Endothelial cell of umbilical vein (primary cell): ENCODE data around the gene CACNB1. TPM values are rescaled to one million over a fixed set of nuclear protein-coding genes. Genes with fewer than 3 reads are reported as not detected.

Source experiments
- BruUV-seq: library from RNA; stranded (reverse); fragments of 400-500 nt; replicated peaks from 2 replicates; lab custom pipeline; 2021; lab: Mats Ljungman, UMichigan
- CTCF ChIA-PET: fragments of 300-600, 350-600 bp; sonication (Branson Sonifier 250); formaldehyde crosslinking; loops from one replicate; lab custom pipeline; 2021; ENCODE audit warnings: antibody characterized with exemption, inconsistent platforms; lab: Charles Lee
- POLR2A ChIA-PET: fragments of 300-600, 350-600 bp; sonication (Branson Sonifier 250); formaldehyde crosslinking; loops from one replicate; lab custom pipeline; 2021; ENCODE audit warnings: antibody characterized with exemption, inconsistent platforms; lab: Charles Lee
- DNase-seq: peaks from one replicate; pipeline ENCODE4 v3.0.0-alpha.2; 2011; ENCODE audit warnings: low read depth, low spot score
- FAIRE-seq: peaks from 2 replicates; lab custom pipeline; 2011; peaks lifted over from hg19 to GRCh38; lab: Jason Lieb, UNC
- H2AFZ ChIP-seq: 2 replicates; pipeline ENCODE4 v1.6.0; 2012; ENCODE audit warnings: low read depth, low read length, control low read depth, inconsistent platforms
- H3K27ac ChIP-seq: 2 replicates; pipeline ENCODE4 v1.5.1; 2011; ENCODE audit warnings: low read depth, mild to moderate bottlenecking, control low read depth, low read length, moderate library complexity; ENCODE audit not compliant: insufficient read depth
- H3K27me3 ChIP-seq, 2 experiments: 2 replicates each; pipeline versions ENCODE4 v1.6.0 to v1.6.1; 2011; ENCODE audit warnings: low read length in 2 of 2, mixed read lengths in 1 of 2; ENCODE audit not compliant: control insufficient read depth in 2 of 2, insufficient read depth in 2 of 2
- H3K36me3 ChIP-seq, 2 experiments: 2 replicates in 1 of 2; 3 replicates in 1 of 2; pipeline ENCODE4 v1.5.1; 2011; ENCODE audit warnings: low read length in 2 of 2, mild to moderate bottlenecking in 1 of 2, moderate library complexity in 1 of 2; ENCODE audit not compliant: control insufficient read depth in 2 of 2, insufficient read depth in 2 of 2; ENCODE audit errors: extremely low read depth in 1 of 2
- H3K4me1 ChIP-seq: 3 replicates; pipeline ENCODE4 v1.5.1; 2011; ENCODE audit warnings: mild to moderate bottlenecking, low read length; ENCODE audit not compliant: control insufficient read depth, insufficient read depth; ENCODE audit errors: extremely low read depth
- H3K4me2 ChIP-seq: 2 replicates; pipeline ENCODE4 v1.6.1; 2011; ENCODE audit warnings: low read length, control low read depth, mixed read lengths; ENCODE audit not compliant: insufficient read depth
- H3K4me3 ChIP-seq, 3 experiments: fragments of 200-600 bp in 1 of 3; sonication (generic), shearing (Covaris generic) in 1 of 3; replicated peaks in 1 of 3; 2 replicates each; pipeline ENCODE4 v1.5.1; 2011 to 2016; ENCODE audit warnings: control low read depth in 3 of 3, low read length in 3 of 3, mild to moderate bottlenecking in 2 of 3, inconsistent platforms in 1 of 3, low read depth in 1 of 3, moderate library complexity in 1 of 3; ENCODE audit not compliant: insufficient read depth in 1 of 3
- H3K79me2 ChIP-seq: 2 replicates; pipeline ENCODE4 v1.6.0; 2012; ENCODE audit warnings: low read length, inconsistent platforms; ENCODE audit not compliant: control insufficient read depth, insufficient read depth
- H3K9ac ChIP-seq: replicated peaks from 2 replicates; pipeline ENCODE3; 2011; ENCODE audit warnings: low read length, control low read depth; ENCODE audit not compliant: insufficient read depth; ENCODE audit errors: extremely low read depth
- H3K9me1 ChIP-seq: replicated peaks from 3 replicates; pipeline ENCODE4 v1.6.0; 2011; ENCODE audit warnings: mild to moderate bottlenecking, low read length; ENCODE audit not compliant: control insufficient read depth, insufficient read depth; ENCODE audit errors: extremely low read depth
- H3K9me3 ChIP-seq: replicated peaks from 2 replicates; pipeline ENCODE4 v1.5.1; 2012; ENCODE audit warnings: low read length, inconsistent platforms; ENCODE audit not compliant: control insufficient read depth, insufficient read depth
- H4K20me1 ChIP-seq: replicated peaks from 2 replicates; pipeline ENCODE3; 2011; ENCODE audit warnings: mild to moderate bottlenecking, low read length; ENCODE audit not compliant: control insufficient read depth, insufficient read depth; ENCODE audit errors: extremely low read depth
- JUN ChIP-seq: IDR thresholded peaks from 2 replicates; pipeline ENCODE4 v1.6.1; 2011; ENCODE audit warnings: borderline replicate concordance, low read depth; ENCODE audit not compliant: insufficient read length, insufficient read depth
- MYC ChIP-seq: IDR thresholded peaks from one replicate; pipeline ENCODE4 v1.6.1; 2011; ENCODE audit warnings: mild to moderate bottlenecking, low read depth, low read length
- POLR2A ChIP-seq: IDR thresholded peaks from 2 replicates; pipeline ENCODE4 v1.6.1; 2012; ENCODE audit warnings: low read depth, mild to moderate bottlenecking, control low read depth, low read length
- dilution Hi-C: fragments of 300-500 bp; cut with MboI; formaldehyde crosslinking; loops from one replicate; pipeline ENCODE4 v1.15.0; 2019; ENCODE audit warnings: low sequenced_read_pairs; ENCODE audit not compliant: extremely low pct_ligation_motif_present
- intact Hi-C: fragments of 100-400 bp; cut with micrococcal nuclease; formaldehyde crosslinking; loops from one replicate; pipeline ENCODE4 v1.10.0; 2022
- polyA plus RNA-seq, 4 experiments: library from polyadenylated mRNA; depleted of rRNA in 3 of 4; stranded (reverse) in 3 of 4; unstranded in 1 of 4; fragments of >200 nt; gene quantifications; 2 replicates each; pipeline versions ENCODE4 v1.2.1 to v1.2.3, GENCODE V29; 2011 to 2012; ENCODE audit warnings: missing spikeins in 1 of 4
- total RNA-seq: library from RNA; stranded (reverse); gene quantifications from 2 replicates; pipeline ENCODE4 v1.2.3, GENCODE V29; 2021
- TF ChIP-seq, protein P1 (sequence below), 2 donors: IDR thresholded peaks; 1 replicate in 1 of 2; 2 replicates in 1 of 2; pipeline ENCODE4 v1.5.1; 2011; ENCODE audit warnings: low read length in 2 of 2, mild to moderate bottlenecking in 2 of 2, moderate library complexity in 2 of 2, control low read depth in 1 of 2, inconsistent platforms in 1 of 2, low read depth in 1 of 2; ENCODE audit not compliant: insufficient read depth in 1 of 2; ENCODE audit errors: extremely low read depth in 1 of 2
- TF ChIP-seq, protein P2 (sequence below): IDR thresholded peaks from 2 replicates; pipeline ENCODE4 v1.6.1; 2011; ENCODE audit not compliant: insufficient read depth, insufficient read length

The CACNB1 gene
- total and polyA plus RNA-seq, 2 donors (not counting 3 experiments of a cell fraction or from before 2014, with no cell fraction given): 4.7 to 12.3 TPM

DNA sequence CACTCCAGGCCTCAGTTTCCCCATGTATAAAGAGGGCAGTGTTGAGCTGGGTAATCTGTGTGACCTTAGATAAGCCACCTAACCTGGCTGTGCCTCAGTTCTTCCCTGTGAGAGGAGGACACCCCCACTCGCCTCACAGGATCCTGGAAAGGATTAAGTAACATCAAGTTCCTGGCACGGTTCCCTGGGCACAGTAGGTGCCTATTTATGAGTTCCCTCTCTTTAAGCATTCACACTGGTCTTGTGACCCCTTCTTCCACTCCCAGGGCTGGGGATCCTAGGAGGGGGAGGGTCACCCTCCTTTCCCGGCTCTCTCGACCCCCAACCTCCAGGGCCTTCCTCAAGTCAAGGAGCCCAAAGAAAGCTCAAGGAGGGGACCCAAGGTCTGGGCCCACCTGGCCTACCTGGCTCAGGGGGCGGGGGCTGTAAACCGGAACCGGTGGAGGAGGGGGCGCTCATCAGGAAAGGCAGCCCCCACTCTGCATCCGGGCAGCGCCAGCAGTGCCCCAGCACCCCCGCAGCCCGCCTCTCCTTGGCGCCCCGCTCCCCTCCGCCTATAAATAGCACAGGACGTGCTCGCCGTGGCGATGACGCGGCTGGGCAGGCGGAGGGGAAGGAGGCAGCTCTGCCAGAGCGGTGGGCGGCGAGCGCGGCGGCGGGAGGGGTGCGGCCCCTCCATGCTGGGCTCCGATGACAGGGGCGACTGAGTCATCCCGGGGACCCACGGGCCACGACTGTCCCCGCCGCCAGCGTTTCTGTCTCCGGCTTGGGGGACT is 12.0 kb upstream of the CACNB1 start:
- CTCF ChIA-PET: interaction anchor here (0.9 to 9.6 kb wide), 5 partner anchors 8 to 45 kb away, joined by 3 to 420 read pairs (median 6); no protein-coding TSS in a partner anchor
- H2AFZ ChIP-seq: peak overlapping the region; percentile 72
- peaks cover 5% of the 10 kb centered on the region for H3K4me1 ChIP-seq
- H3K9me1 ChIP-seq: no peaks in the 10 kb centered on the region
- H3K9ac ChIP-seq: no peak overlapping the region
- DNase-seq (peak; percentile 29), FAIRE-seq (no peak)
- H3K4me3 ChIP-seq: peak overlapping the region in 2 of 3 experiments; percentile 7 to 27
- H3K27ac ChIP-seq: no peak overlapping the region
- dilution Hi-C loops (no loop called here), intact Hi-C loops (no loop called here)
- TF ChIP-seq MYC (no peak), POLR2A (no peak), JUN (no peak)
- TF ChIP-seq, protein P1, sequence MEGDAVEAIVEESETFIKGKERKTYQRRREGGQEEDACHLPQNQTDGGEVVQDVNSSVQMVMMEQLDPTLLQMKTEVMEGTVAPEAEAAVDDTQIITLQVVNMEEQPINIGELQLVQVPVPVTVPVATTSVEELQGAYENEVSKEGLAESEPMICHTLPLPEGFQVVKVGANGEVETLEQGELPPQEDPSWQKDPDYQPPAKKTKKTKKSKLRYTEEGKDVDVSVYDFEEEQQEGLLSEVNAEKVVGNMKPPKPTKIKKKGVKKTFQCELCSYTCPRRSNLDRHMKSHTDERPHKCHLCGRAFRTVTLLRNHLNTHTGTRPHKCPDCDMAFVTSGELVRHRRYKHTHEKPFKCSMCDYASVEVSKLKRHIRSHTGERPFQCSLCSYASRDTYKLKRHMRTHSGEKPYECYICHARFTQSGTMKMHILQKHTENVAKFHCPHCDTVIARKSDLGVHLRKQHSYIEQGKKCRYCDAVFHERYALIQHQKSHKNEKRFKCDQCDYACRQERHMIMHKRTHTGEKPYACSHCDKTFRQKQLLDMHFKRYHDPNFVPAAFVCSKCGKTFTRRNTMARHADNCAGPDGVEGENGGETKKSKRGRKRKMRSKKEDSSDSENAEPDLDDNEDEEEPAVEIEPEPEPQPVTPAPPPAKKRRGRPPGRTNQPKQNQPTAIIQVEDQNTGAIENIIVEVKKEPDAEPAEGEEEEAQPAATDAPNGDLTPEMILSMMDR (IDR thresholded peaks at IDR 0.05; ENCODE audit: extremely low read depth in 1 of 2, insufficient read depth in 1 of 2, low read depth in 1 of 2, low read length in 2 of 2): no peak
- TF ChIP-seq, protein P2, sequence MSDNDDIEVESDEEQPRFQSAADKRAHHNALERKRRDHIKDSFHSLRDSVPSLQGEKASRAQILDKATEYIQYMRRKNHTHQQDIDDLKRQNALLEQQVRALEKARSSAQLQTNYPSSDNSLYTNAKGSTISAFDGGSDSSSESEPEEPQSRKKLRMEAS: no peak
- POLR2A ChIA-PET: interaction anchor here (1.1 kb wide), 1 partner anchor 9 kb away, joined by 7 read pairs; the partner anchor contains the start of gene RPL19
- H3K79me2 ChIP-seq: no peaks in the 10 kb centered on the region
- H3K36me3 ChIP-seq: peaks cover 0 to 7% of the 10 kb centered on the region in 2 experiments
- peak overlapping the region; percentile 45 for H3K4me2 ChIP-seq
- peaks cover 0 to 2% of the 10 kb centered on the region in 2 experiments for H3K27me3 ChIP-seq
- H3K9me3 ChIP-seq: no peaks in the 10 kb centered on the region
- no TSS peak for BruUV-seq
- H4K20me1 ChIP-seq: no peaks in the 10 kb centered on the region
